H1 (cell line): Measurements from ENCODE around the gene TTC28.

Experiments used
- ATF2 ChIP-seq: IDR thresholded peaks from 2 replicates; pipeline ENCODE4 v1.6.1; 2012; ENCODE audit warnings: low read length, inconsistent platforms
- BACH1 ChIP-seq: IDR thresholded peaks from 2 replicates; pipeline ENCODE4 v1.6.1; 2012; ENCODE audit warnings: low read length, improper control_type of control experiment
- CEBPB ChIP-seq: IDR thresholded peaks from 2 replicates; pipeline ENCODE4 v1.6.1; 2012; ENCODE audit warnings: low read depth, low read length
- CTCF ChIP-seq, 3 experiments: IDR thresholded peaks; 1 replicate in 2 of 3; 2 replicates in 1 of 3; pipeline versions ENCODE4 v1.5.1 to v1.6.1; 2011; ENCODE audit warnings: low read length in 3 of 3, mild to moderate bottlenecking in 3 of 3, inconsistent platforms in 2 of 3, low read depth in 1 of 3, moderate library complexity in 1 of 3; ENCODE audit not compliant: insufficient read depth in 1 of 3; ENCODE audit errors: control extremely low read depth in 1 of 3
- EP300 ChIP-seq, 2 experiments: IDR thresholded peaks; 1 replicate in 1 of 2; 2 replicates in 1 of 2; pipeline ENCODE4 v1.6.1; 2011 to 2012; ENCODE audit warnings: low read depth in 2 of 2, low read length in 2 of 2, mild to moderate bottlenecking in 2 of 2, borderline replicate concordance in 1 of 2, inconsistent platforms in 1 of 2, moderate library complexity in 1 of 2
- KDM1A ChIP-seq: fragments of 200-600, 300-600 bp; sonication (generic); IDR thresholded peaks from 2 replicates; pipeline ENCODE4 v1.7.1; 2016; ENCODE audit warnings: mild to moderate bottlenecking, low read length, borderline replicate concordance
- RFX5 ChIP-seq: IDR thresholded peaks from 2 replicates; pipeline ENCODE4 v1.6.1; 2011; ENCODE audit warnings: low read depth, low read length, improper control_type of control experiment, borderline replicate concordance

- TF ChIP-seq RFX5 (no peak), CTCF (IDR thresholded peaks at IDR 0.05; ENCODE audit: control extremely low read depth in 1 of 3, insufficient read depth in 1 of 3, low read depth in 1 of 3, low read length in 3 of 3) (no peak), BACH1 (no peak), CEBPB (no peak), EP300 (IDR thresholded peaks at IDR 0.05; ENCODE audit: borderline replicate concordance in 1 of 2, low read depth in 2 of 2, low read length in 2 of 2) (no peak), KDM1A (no peak), ATF2 (no peak)
Observed at GRCh38 chr22:28714043-28714628, 34.5 kb upstream of the TTC28 start.
